Stimulated activated CD8-positive, alpha-beta memory T cell treated with anti-CD3 and anti-CD28 coated beads, Interleukin-2, amount 100 ng/mL, for 1 hour (primary cell): ENCODE results near the gene ENOSF1.

Experiments
- DNase-seq, 2 donors: peaks; one replicate each; pipeline ENCODE4 v3.0.0-alpha.2; 2020; ENCODE audit warnings: low read depth in 2 of 2

Gene ENOSF1

GRCh38 chr18:673317-673716 is 39.1 kb downstream of the ENOSF1 start:
- no peak for DNase-seq

- no peak for DNase-seq
Observed at GRCh38 chr18:671405-671804, 41.0 kb downstream of the ENOSF1 start.

- DNase-seq = no peak
Observed at GRCh38 chr18:670522-670921, 41.9 kb downstream of the ENOSF1 start.

- DNase-seq = no peak
Observed at GRCh38 chr18:669077-669476, 43.4 kb downstream of the ENOSF1 start.

GRCh38 chr18:668260-668659 is 44.2 kb downstream of the ENOSF1 start:
- no peak for DNase-seq

- DNase-seq = no peak
Observed at GRCh38 chr18:666628-667027, 45.8 kb downstream of the ENOSF1 start.

- DNase-seq = no peak
Observed at GRCh38 chr18:666177-666576, 46.3 kb downstream of the ENOSF1 start.

- no peak for DNase-seq
Observed at GRCh38 chr18:662197-662596, 50.2 kb downstream of the ENOSF1 start.

- no peak for DNase-seq
Observed at GRCh38 chr18:659597-659996, 52.8 kb downstream of the ENOSF1 start.

- DNase-seq = no peak
Observed at GRCh38 chr18:658947-659533, 53.4 kb downstream of the ENOSF1 start.

- peak in 1 of 2 donors; percentile 33 for DNase-seq
Observed at GRCh38 chr18:658001-658946, 54.2 kb downstream of the ENOSF1 start.

GRCh38 chr18:657311-658000 is 55.0 kb downstream of the ENOSF1 start, which contains the start of gene TYMS:
TYMS (plus strand) TSS chr18:657653; CDS start chr18:657743, 90 bp downstream.
- DNase-seq = no peak

GRCh38 chr18:655445-655844 is 57.0 kb downstream of the ENOSF1 start:
- no peak for DNase-seq

GRCh38 chr18:654601-655000 is 57.8 kb downstream of the ENOSF1 start:
- DNase-seq = no peak

GRCh38 chr18:653512-653911 is 58.9 kb downstream of the ENOSF1 start:
- no peak for DNase-seq

GRCh38 chr18:652131-652530 is 60.3 kb downstream of the ENOSF1 start:
- no peak for DNase-seq

GRCh38 chr18:650428-650858 is 62.0 kb downstream of the ENOSF1 start:
- DNase-seq = no peak

- no peak for DNase-seq
Observed at GRCh38 chr18:649341-649740, 63.1 kb downstream of the ENOSF1 start.

GRCh38 chr18:647304-647703 is 65.1 kb downstream of the ENOSF1 start:
- DNase-seq = no peak

- DNase-seq = no peak
Observed at GRCh38 chr18:644395-645004, 67.9 kb downstream of the ENOSF1 start.

- no peak for DNase-seq
Observed at GRCh38 chr18:641224-641623, 71.2 kb downstream of the ENOSF1 start.

- DNase-seq = no peak
Observed at GRCh38 chr18:635171-635570, 77.3 kb downstream of the ENOSF1 start.
